Neural cell (in vitro differentiated cells): ENCODE results near the gene ANKIB1. TPM values are rescaled to one million over a fixed set of nuclear protein-coding genes. Genes with fewer than 3 reads are reported as not detected.

ENCODE experiments used
- H2AFZ ChIP-seq: fragments of 200-600, 300-800 bp; sonication (generic), shearing (Covaris generic); 2 replicates; pipeline ENCODE4 v1.6.0; 2014; ENCODE audit warnings: low read depth, mild to moderate bottlenecking, antibody characterized with exemption, low read length, moderate library complexity
- H3F3A ChIP-seq: fragments of 200-600 bp; shearing (Covaris generic); 2 replicates; pipeline ENCODE4 v1.6.1; 2016; ENCODE audit warnings: mild to moderate bottlenecking, moderate library complexity, mixed read lengths, antibody characterized with exemption, low read length; ENCODE audit not compliant: insufficient read depth, poor library complexity, severe bottlenecking
- H3K27ac ChIP-seq: fragments of 200-600, 300-800 bp; sonication (generic), shearing (Covaris generic); 2 replicates; pipeline ENCODE4 v1.5.1; 2014; ENCODE audit warnings: mild to moderate bottlenecking, low read length, moderate library complexity
- H3K27me3 ChIP-seq: fragments of 300-800, 200-600 bp; sonication (generic), shearing (Covaris generic); 2 replicates; pipeline ENCODE4 v1.6.0; 2014; ENCODE audit warnings: mild to moderate bottlenecking, low read depth, low read length, moderate library complexity; ENCODE audit not compliant: insufficient read depth
- H3K36me3 ChIP-seq: fragments of 300-800, 200-600 bp; sonication (generic), shearing (Covaris generic); 2 replicates; pipeline ENCODE4 v1.5.1; 2014; ENCODE audit warnings: mild to moderate bottlenecking, antibody characterized with exemption, low read length, moderate library complexity; ENCODE audit not compliant: insufficient read depth
- H3K4me2 ChIP-seq: fragments of 300-800, 200-600 bp; sonication (generic), shearing (Covaris generic); 2 replicates; pipeline ENCODE4 v1.6.0; 2014; ENCODE audit warnings: mild to moderate bottlenecking, low read length
- H3K4me3 ChIP-seq: fragments of 300-800, 200-600 bp; sonication (generic), shearing (Covaris generic); 2 replicates; pipeline ENCODE4 v1.5.1; 2014; ENCODE audit warnings: mild to moderate bottlenecking, low read length, moderate library complexity
- H3K79me2 ChIP-seq: fragments of 200-600 bp; shearing (Covaris generic); replicated peaks from 2 replicates; pipeline ENCODE4 v1.6.0; 2014; ENCODE audit warnings: mild to moderate bottlenecking, low read length, moderate library complexity; ENCODE audit not compliant: insufficient read depth
- H3K9ac ChIP-seq: fragments of 300-800, 200-600 bp; sonication (generic), shearing (Covaris generic); 2 replicates; pipeline ENCODE4 v1.6.1; 2016; ENCODE audit warnings: mild to moderate bottlenecking, low read length, mixed read lengths
- H3K9me2 ChIP-seq: fragments of 200-600 bp; shearing (Covaris generic); 2 replicates; pipeline ENCODE4 v1.6.1; 2016; ENCODE audit warnings: mild to moderate bottlenecking, low read length, mixed read lengths; ENCODE audit not compliant: insufficient read depth
- H3K9me3 ChIP-seq: fragments of 200-600, 300-800 bp; sonication (generic), shearing (Covaris generic); 2 replicates; pipeline ENCODE4 v1.6.1; 2016; ENCODE audit warnings: mild to moderate bottlenecking, mixed run types, low read length, moderate library complexity, mixed read lengths
- H4K20me1 ChIP-seq: fragments of 200-600 bp; shearing (Covaris generic); 2 replicates; pipeline ENCODE4 v1.6.1; 2016; ENCODE audit warnings: mild to moderate bottlenecking, mixed run types; ENCODE audit not compliant: insufficient read depth
- CTCF ChIP-seq: fragments of 450-650 bp; IDR thresholded peaks from 2 replicates; pipeline ENCODE4 v1.5.1; 2014; ENCODE audit warnings: antibody characterized with exemption, mild to moderate bottlenecking, moderate library complexity; ENCODE audit not compliant: poor library complexity, severe bottlenecking
- EP300 ChIP-seq: fragments of 450-650 bp; conservative IDR thresholded peaks from 2 replicates; pipeline ENCODE4 v1.6.1; 2014; ENCODE audit warnings: antibody characterized with exemption, mild to moderate bottlenecking, moderate library complexity; ENCODE audit not compliant: poor library complexity, severe bottlenecking
- EZH2 ChIP-seq: fragments of 200-600, 300-800 bp; shearing (Covaris generic), sonication (generic); IDR thresholded peaks from 2 replicates; pipeline ENCODE4 v1.6.1; 2014; ENCODE audit warnings: antibody characterized with exemption, low read length, borderline replicate concordance, mild to moderate bottlenecking; ENCODE audit not compliant: insufficient read depth, poor library complexity, severe bottlenecking
- MXI1 ChIP-seq: fragments of 450-650 bp; conservative IDR thresholded peaks from 2 replicates; pipeline ENCODE4 v1.6.1; 2014; ENCODE audit warnings: antibody characterized with exemption, mild to moderate bottlenecking; ENCODE audit not compliant: poor library complexity, severe bottlenecking
- POLR2AphosphoS5 ChIP-seq: IDR thresholded peaks from 2 replicates; pipeline ENCODE4 v1.6.1; 2012
- RAD21 ChIP-seq: fragments of 450-650 bp; conservative IDR thresholded peaks from 2 replicates; pipeline ENCODE4 v1.6.1; 2014; ENCODE audit warnings: antibody characterized with exemption, mild to moderate bottlenecking, moderate library complexity
- REST ChIP-seq: IDR thresholded peaks from 2 replicates; pipeline ENCODE4 v1.6.1; 2012; ENCODE audit warnings: borderline replicate concordance
- SMC3 ChIP-seq: fragments of 450-650 bp; conservative IDR thresholded peaks from 2 replicates; pipeline ENCODE4 v1.6.1; 2014; ENCODE audit warnings: antibody characterized with exemption, mild to moderate bottlenecking, moderate library complexity; ENCODE audit not compliant: poor library complexity
- TAF1 ChIP-seq: IDR thresholded peaks from 2 replicates; pipeline ENCODE4 v1.6.1; 2012; ENCODE audit warnings: low read depth
- polyA plus RNA-seq: library from polyadenylated mRNA; depleted of rRNA; stranded (reverse); fragments of >200 nt; gene quantifications from 2 replicates; pipeline ENCODE4 v1.2.3, GENCODE V29; 2014

ANKIB1 gene
- polyA plus RNA-seq, 1 donor from 2014 or later = 83.0 TPM

- no peak overlapping the region for H3K4me2 ChIP-seq
- H3K36me3 ChIP-seq = no peaks in the 10 kb centered on the region
- no peaks in the 10 kb centered on the region for H3K9me2 ChIP-seq
- TF ChIP-seq POLR2AphosphoS5 (no peak), EZH2 (no peak)
- no peaks in the 10 kb centered on the region for H4K20me1 ChIP-seq
- no peak overlapping the region for H3K4me3 ChIP-seq
- H3K79me2 ChIP-seq = no peaks in the 10 kb centered on the region
- no peaks in the 10 kb centered on the region for H3K27me3 ChIP-seq
- H3F3A ChIP-seq = no peaks in the 10 kb centered on the region
- no peak overlapping the region for H3K9ac ChIP-seq
- H3K27ac ChIP-seq = no peak overlapping the region
- no peaks in the 10 kb centered on the region for H3K9me3 ChIP-seq
- H2AFZ ChIP-seq = no peak overlapping the region
Observed at GRCh38 chr7:92412745-92413144, 167.0 kb downstream of the ANKIB1 start.

- Histone ChIP-seq H3K9ac (no peak overlapping the region), H3K4me3 (no peak overlapping the region), H3K9me2 (no peaks in the 10 kb centered on the region), H3F3A (no peaks in the 10 kb centered on the region), H4K20me1 (no peaks in the 10 kb centered on the region), H3K79me2 (no peaks in the 10 kb centered on the region), H3K4me2 (no peak overlapping the region), H3K27ac (no peak overlapping the region), H3K36me3 (no peaks in the 10 kb centered on the region), H3K27me3 (no peaks in the 10 kb centered on the region), H2AFZ (no peak overlapping the region), H3K9me3 (no peaks in the 10 kb centered on the region)
- no peak for TF ChIP-seq REST
- no peak for TF ChIP-seq POLR2AphosphoS5
- TF ChIP-seq RAD21 = no peak
Observed at GRCh38 chr7:92413550-92413949, 167.8 kb downstream of the ANKIB1 start.

- Histone ChIP-seq H3K9ac (no peak overlapping the region), H3F3A (no peaks in the 10 kb centered on the region), H3K9me2 (no peaks in the 10 kb centered on the region), H3K4me3 (no peak overlapping the region), H3K4me2 (no peak overlapping the region), H3K9me3 (no peaks in the 10 kb centered on the region), H3K27me3 (no peaks in the 10 kb centered on the region), H3K36me3 (no peaks in the 10 kb centered on the region), H3K27ac (no peak overlapping the region), H4K20me1 (no peaks in the 10 kb centered on the region), H3K79me2 (no peaks in the 10 kb centered on the region), H2AFZ (no peak overlapping the region)
- TF ChIP-seq MXI1 = no peak
- no peak for TF ChIP-seq EZH2
- no peak for TF ChIP-seq POLR2AphosphoS5
- TF ChIP-seq EP300 = no peak
- TF ChIP-seq SMC3 = no peak
- TF ChIP-seq RAD21 = no peak
- no peak for TF ChIP-seq TAF1
- TF ChIP-seq REST = no peak
- no peak for TF ChIP-seq CTCF
Observed at GRCh38 chr7:92415225-92415624, 169.5 kb downstream of the ANKIB1 start.
